Measurements from ENCODE around the gene TYW3.

The TYW3 gene

DNA sequence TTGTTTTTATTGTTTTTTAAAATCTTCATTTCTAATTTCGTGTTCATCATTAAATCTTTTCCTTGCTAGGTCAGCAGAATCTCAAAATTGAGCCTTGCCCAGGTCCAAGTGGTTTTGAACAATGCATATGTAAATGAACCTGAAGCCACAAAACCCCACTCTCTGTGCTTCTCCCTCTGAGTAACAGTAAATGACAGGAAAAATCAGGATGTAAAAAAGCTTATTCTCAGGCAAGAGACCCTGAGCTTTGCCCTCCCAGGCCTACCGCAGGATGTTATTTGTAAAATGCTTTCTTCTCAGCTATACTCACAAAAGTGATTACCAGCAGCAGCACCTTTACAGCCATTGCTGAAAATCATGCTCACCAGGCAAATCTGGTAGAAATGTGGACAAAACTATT is 47.6 kb downstream of the TYW3 start:
- no peaks in the 10 kb centered on the region for H3K36me3 ChIP-seq (ENCODE audit: insufficient read depth, low read length)
- H3K9me3 ChIP-seq (ENCODE audit: control insufficient read depth, insufficient read depth, low read length) = no peaks in the 10 kb centered on the region
- H3K9ac ChIP-seq (ENCODE audit: low read depth, low read length) = no peak overlapping the region
- H3K4me1 ChIP-seq (ENCODE audit: insufficient read depth, low read length) = no peaks in the 10 kb centered on the region; the same call in 1 of the 2 replicates

GRCh38 chr1:74785944-74786343 is 53.0 kb downstream of the TYW3 start:
- H3K36me3 ChIP-seq (ENCODE audit: insufficient read depth, low read length) = no peaks in the 10 kb centered on the region
- H3K4me1 ChIP-seq (ENCODE audit: insufficient read depth, low read length) = no peaks in the 10 kb centered on the region
- no peaks in the 10 kb centered on the region for H3K9me3 ChIP-seq (ENCODE audit: control insufficient read depth, insufficient read depth, low read length)
- H3K9ac ChIP-seq (ENCODE audit: low read depth, low read length) = no peak overlapping the region

DNA sequence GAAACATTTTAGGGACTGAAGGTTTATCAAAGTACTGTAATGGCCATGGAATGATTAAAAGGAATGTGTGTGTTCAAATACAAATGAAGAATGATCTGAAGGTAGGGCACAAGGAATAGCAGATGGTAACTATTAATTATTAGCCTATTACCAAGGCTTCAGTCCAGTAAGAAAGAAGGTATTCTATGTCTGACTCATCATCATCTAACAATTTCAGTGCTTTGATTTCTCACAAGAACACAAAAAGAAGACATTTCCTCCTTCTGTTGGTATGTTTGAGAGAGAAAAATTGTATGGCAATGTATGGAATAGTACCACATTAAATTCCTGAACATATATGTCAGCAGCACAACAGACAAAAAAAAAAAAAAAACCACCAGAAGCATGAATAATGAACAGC is 57.5 kb downstream of the TYW3 start:
- H3K36me3 ChIP-seq (ENCODE audit: insufficient read depth, low read length) = no peaks in the 10 kb centered on the region
- no peaks in the 10 kb centered on the region for H3K4me1 ChIP-seq (ENCODE audit: insufficient read depth, low read length)
- H3K9ac ChIP-seq (ENCODE audit: low read depth, low read length) = no peak overlapping the region
- no peaks in the 10 kb centered on the region for H3K9me3 ChIP-seq (ENCODE audit: control insufficient read depth, insufficient read depth, low read length)

DNA sequence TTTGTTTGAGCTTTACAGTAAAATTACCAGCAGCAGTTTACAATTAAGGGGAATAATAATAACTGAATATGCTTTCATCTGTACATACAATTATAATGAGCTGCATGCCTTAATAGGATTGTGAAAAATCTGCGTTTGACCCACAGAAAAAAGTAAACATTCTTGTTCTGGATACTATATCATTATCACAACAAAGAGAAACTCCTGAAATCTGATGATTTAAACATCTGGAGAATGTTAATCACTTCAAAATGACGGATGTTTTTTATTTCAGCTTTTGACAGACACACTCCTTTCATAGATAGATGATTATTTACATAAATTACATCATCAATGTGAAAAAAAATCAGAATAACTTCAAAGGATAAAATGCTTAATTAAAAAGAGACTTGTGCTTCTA is 58.5 kb downstream of the TYW3 start:
- Histone ChIP-seq H3K9me3 (ENCODE audit: control insufficient read depth, insufficient read depth, low read length) (no peaks in the 10 kb centered on the region), H3K9ac (ENCODE audit: low read depth, low read length) (no peak overlapping the region), H3K36me3 (ENCODE audit: insufficient read depth, low read length) (no peaks in the 10 kb centered on the region), H3K4me1 (ENCODE audit: insufficient read depth, low read length) (no peaks in the 10 kb centered on the region)

- Histone ChIP-seq H3K9me3 (ENCODE audit: control insufficient read depth, insufficient read depth, low read length) (peaks cover 6% of the 10 kb centered on the region), H3K36me3 (ENCODE audit: insufficient read depth, low read length) (no peaks in the 10 kb centered on the region), H3K9ac (ENCODE audit: low read depth, low read length) (no peak overlapping the region), H3K4me1 (ENCODE audit: insufficient read depth, low read length) (no peaks in the 10 kb centered on the region)
Observed at GRCh38 chr1:74799119-74799657, 66.2 kb downstream of the TYW3 start.

- Histone ChIP-seq H3K9ac (ENCODE audit: low read depth, low read length) (no peak overlapping the region), H3K36me3 (ENCODE audit: insufficient read depth, low read length) (no peaks in the 10 kb centered on the region), H3K4me1 (ENCODE audit: insufficient read depth, low read length) (no peaks in the 10 kb centered on the region), H3K9me3 (ENCODE audit: control insufficient read depth, insufficient read depth, low read length) (no peaks in the 10 kb centered on the region)
Observed at GRCh38 chr1:74811436-74812179, 78.7 kb downstream of the TYW3 start.

DNA sequence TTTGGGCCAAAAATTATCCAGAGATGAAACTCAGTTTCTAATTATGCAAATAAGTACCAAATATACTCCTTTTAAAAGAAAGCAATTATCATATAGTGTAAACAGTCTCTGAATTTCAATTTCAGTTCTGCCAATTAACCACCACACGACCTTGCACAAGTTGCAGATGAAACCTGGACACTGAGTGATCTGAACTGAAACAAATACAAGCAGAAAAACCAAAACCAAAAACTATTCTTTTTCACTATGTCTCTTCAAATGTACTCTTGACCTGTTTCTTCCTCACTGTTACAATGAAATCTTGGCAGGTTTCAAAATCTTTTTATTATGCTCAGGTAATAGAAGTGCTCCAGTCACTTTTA is 79.2 kb downstream of the TYW3 start:
- Histone ChIP-seq H3K4me1 (ENCODE audit: insufficient read depth, low read length) (no peaks in the 10 kb centered on the region), H3K36me3 (ENCODE audit: insufficient read depth, low read length) (no peaks in the 10 kb centered on the region), H3K9me3 (ENCODE audit: control insufficient read depth, insufficient read depth, low read length) (no peaks in the 10 kb centered on the region), H3K9ac (ENCODE audit: low read depth, low read length) (no peak overlapping the region)

Data from ES-I3 (cell line).